T47D (cell line): ENCODE measurements around the gene DGKB.

Source experiments
- DNase-seq, 2 experiments: peaks; one replicate each; pipeline versions ENCODE4 v3.0.0 to v3.0.0-alpha.2; 2011 to 2012; ENCODE audit warnings: low read depth in 1 of 2, low spot score in 1 of 2
- JUND ChIP-seq: IDR thresholded peaks from 2 replicates; pipeline ENCODE4 v1.6.1; 2012; ENCODE audit warnings: low read depth
- in situ Hi-C: cut with HindIII; loops from 2 replicates; pipeline ENCODE4 v1.10.0; 2016; ENCODE audit warnings: low sequenced_read_pairs, low pct_unique_long_range_greater_than_20kb

Gene DGKB

GRCh38 chr7:14892961-14893360, 9.6 kb downstream of the DGKB start:
- TF ChIP-seq JUND, result no peak
- in situ Hi-C loops, result no loop called here
- no peak for DNase-seq

- in situ Hi-C loops, result no loop called here
- DNase-seq, result no peak
- TF ChIP-seq JUND, result no peak
Measured at GRCh38 chr7:14891289-14891688, 11.3 kb downstream of the DGKB start.

GRCh38 chr7:14888962-14889361, 13.6 kb downstream of the DGKB start:
- no peak for TF ChIP-seq JUND
- DNase-seq, result no peak
- in situ Hi-C loops, result no loop called here

- in situ Hi-C loops, result no loop called here
- no peak for DNase-seq
- no peak for TF ChIP-seq JUND
Measured at GRCh38 chr7:14886533-14886932, 16.0 kb downstream of the DGKB start.

GRCh38 chr7:14875941-14876587, 26.5 kb downstream of the DGKB start:
- no peak for DNase-seq
- in situ Hi-C loops, result no loop called here
- TF ChIP-seq JUND, result no peak

GRCh38 chr7:14871880-14872279, 30.7 kb downstream of the DGKB start:
- DNase-seq, result no peak
- TF ChIP-seq JUND, result no peak
- in situ Hi-C loops, result no loop called here

GRCh38 chr7:14870394-14870793, 32.2 kb downstream of the DGKB start:
- in situ Hi-C loops, result no loop called here
- TF ChIP-seq JUND, result no peak
- DNase-seq, result no peak

- in situ Hi-C loops, result no loop called here
Measured at GRCh38 chr7:14868937-14869336, 33.6 kb downstream of the DGKB start.

GRCh38 chr7:14861456-14861855, 41.1 kb downstream of the DGKB start:
- TF ChIP-seq JUND, result no peak
- no peak for DNase-seq
- in situ Hi-C loops, result no loop called here

More at GRCh38 chr7:14868937-14869336, 33.6 kb downstream of the DGKB start:
- no peak for DNase-seq
- no peak for TF ChIP-seq JUND

- no peak for DNase-seq
- in situ Hi-C loops, result no loop called here
Measured at GRCh38 chr7:14859267-14859666, 43.3 kb downstream of the DGKB start.

GRCh38 chr7:14858866-14859265, 43.7 kb downstream of the DGKB start:
- TF ChIP-seq JUND, result no peak
- DNase-seq, result no peak
- in situ Hi-C loops, result no loop called here

More at GRCh38 chr7:14859267-14859666, 43.3 kb downstream of the DGKB start:
- no peak for TF ChIP-seq JUND

- TF ChIP-seq JUND, result no peak
- DNase-seq, result no peak
- in situ Hi-C loops, result no loop called here
Measured at GRCh38 chr7:14858410-14858809, 44.1 kb downstream of the DGKB start.

GRCh38 chr7:14855033-14855794, 47.3 kb downstream of the DGKB start:
- no peak for TF ChIP-seq JUND
- in situ Hi-C loops, result no loop called here
- DNase-seq, result no peak
